ENCODE measurements around the gene ATXN2. TPM values are rescaled to one million over a fixed set of nuclear protein-coding genes. Genes with fewer than 3 reads are reported as not detected.

The ATXN2 gene
- total RNA-seq, 4 donors from 2014 or later, result 63.1 to 102 (median 63.8) TPM

DNA sequence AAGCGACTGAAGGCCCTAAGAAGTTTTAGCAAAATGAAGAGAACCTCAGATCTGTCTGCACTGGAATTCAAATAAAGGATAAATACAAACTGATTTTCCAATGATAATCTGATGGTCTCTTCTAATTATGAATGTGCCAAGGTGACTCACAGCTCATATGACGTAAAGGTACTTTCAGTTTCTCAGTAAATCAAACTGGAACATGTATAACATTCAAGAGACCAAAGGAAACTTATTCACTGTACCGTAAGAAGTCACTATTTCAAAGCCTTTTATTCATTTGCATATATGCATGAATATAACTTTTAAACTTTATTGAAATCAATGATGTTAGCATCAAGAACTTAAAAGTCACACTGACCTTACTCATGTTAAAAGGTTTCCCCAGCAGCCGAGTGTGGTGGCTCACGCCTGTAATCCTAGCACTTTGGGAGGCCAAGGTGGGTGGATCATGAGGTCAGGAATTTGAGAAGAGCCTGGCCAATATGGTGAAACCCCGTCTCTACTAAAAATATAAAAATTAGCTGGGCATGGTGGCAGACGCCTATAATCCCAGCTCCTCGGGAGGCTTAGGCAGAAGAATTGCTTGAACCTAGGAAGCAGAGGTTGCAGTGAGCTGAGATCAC lies 52.2 kb downstream of the ATXN2 start:
- 95% methylated on average over 8 of the region's 8 CpGs for whole genome bisulfite sequencing, 2 donors
- intact Hi-C loops (cut with DNase I), result no loop called here
- H3K36me3 ChIP-seq, result peaks cover 9 to 15% of the 10 kb centered on the region in 2 donors
- no peaks in the 10 kb centered on the region for H3K9me3 ChIP-seq
- H3K4me3 ChIP-seq (replicated peaks in 1 of 3), result no peak overlapping the region
- H3K27ac ChIP-seq, result no peak overlapping the region
- H3K4me1 ChIP-seq, result no peaks in the 10 kb centered on the region
- no peak for DNase-seq
- no peaks in the 10 kb centered on the region for H3K27me3 ChIP-seq
- TF ChIP-seq POLR2A (IDR thresholded peaks at IDR 0.05), result no peak
- TF ChIP-seq, protein P1, sequence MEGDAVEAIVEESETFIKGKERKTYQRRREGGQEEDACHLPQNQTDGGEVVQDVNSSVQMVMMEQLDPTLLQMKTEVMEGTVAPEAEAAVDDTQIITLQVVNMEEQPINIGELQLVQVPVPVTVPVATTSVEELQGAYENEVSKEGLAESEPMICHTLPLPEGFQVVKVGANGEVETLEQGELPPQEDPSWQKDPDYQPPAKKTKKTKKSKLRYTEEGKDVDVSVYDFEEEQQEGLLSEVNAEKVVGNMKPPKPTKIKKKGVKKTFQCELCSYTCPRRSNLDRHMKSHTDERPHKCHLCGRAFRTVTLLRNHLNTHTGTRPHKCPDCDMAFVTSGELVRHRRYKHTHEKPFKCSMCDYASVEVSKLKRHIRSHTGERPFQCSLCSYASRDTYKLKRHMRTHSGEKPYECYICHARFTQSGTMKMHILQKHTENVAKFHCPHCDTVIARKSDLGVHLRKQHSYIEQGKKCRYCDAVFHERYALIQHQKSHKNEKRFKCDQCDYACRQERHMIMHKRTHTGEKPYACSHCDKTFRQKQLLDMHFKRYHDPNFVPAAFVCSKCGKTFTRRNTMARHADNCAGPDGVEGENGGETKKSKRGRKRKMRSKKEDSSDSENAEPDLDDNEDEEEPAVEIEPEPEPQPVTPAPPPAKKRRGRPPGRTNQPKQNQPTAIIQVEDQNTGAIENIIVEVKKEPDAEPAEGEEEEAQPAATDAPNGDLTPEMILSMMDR (IDR thresholded peaks at IDR 0.05), result no peak

GRCh38 chr12:111546171-111546570 lies 52.9 kb downstream of the ATXN2 start:
- 91 to 94% methylated on average over 2 of the region's 2 CpGs for WGBS, 2 donors

GRCh38 chr12:111544032-111544431 lies 55.1 kb downstream of the ATXN2 start:
- TF ChIP-seq POLR2A (IDR thresholded peaks at IDR 0.05), result no peak
- TF ChIP-seq, protein P1 (IDR thresholded peaks at IDR 0.05), result no peak
- intact Hi-C loops (cut with DNase I), result no loop called here
- no peak overlapping the region for H3K27ac ChIP-seq
- WGBS, 2 donors, result 95 to 97% methylated on average over 1 of the region's 1 CpG
- peaks cover 9 to 12% of the 10 kb centered on the region in 2 donors for H3K36me3 ChIP-seq
- no peaks in the 10 kb centered on the region for H3K9me3 ChIP-seq
- no peaks in the 10 kb centered on the region for H3K4me1 ChIP-seq
- no peak overlapping the region for H3K4me3 ChIP-seq (replicated peaks in 1 of 3)
- DNase-seq, result no peak
- no peaks in the 10 kb centered on the region for H3K27me3 ChIP-seq

More at GRCh38 chr12:111546171-111546570, 52.9 kb downstream of the ATXN2 start:
- Histone ChIP-seq H3K4me3 (replicated peaks in 1 of 3) (no peak overlapping the region), H3K9me3 (no peaks in the 10 kb centered on the region), H3K27me3 (no peaks in the 10 kb centered on the region), H3K27ac (no peak overlapping the region), H3K36me3 (peaks cover 9 to 15% of the 10 kb centered on the region in 2 donors), H3K4me1 (no peaks in the 10 kb centered on the region)
- no peak for TF ChIP-seq POLR2A (IDR thresholded peaks at IDR 0.05)
- TF ChIP-seq, protein P1 (IDR thresholded peaks at IDR 0.05), result no peak
- no peak for DNase-seq
- intact Hi-C loops (cut with DNase I), result no loop called here

GRCh38 chr12:111532751-111533150 lies 66.4 kb downstream of the ATXN2 start:
- no peaks in the 10 kb centered on the region for H3K36me3 ChIP-seq
- H3K4me1 ChIP-seq, result no peaks in the 10 kb centered on the region
- H3K27ac ChIP-seq, result no peak overlapping the region
- no peak overlapping the region for H3K4me3 ChIP-seq (replicated peaks in 1 of 3)
- 90 to 95% methylated on average over 2 of the region's 2 CpGs for WGBS, 2 donors
- intact Hi-C loops (cut with DNase I), result no loop called here
- no peaks in the 10 kb centered on the region for H3K9me3 ChIP-seq
- no peaks in the 10 kb centered on the region for H3K27me3 ChIP-seq
- TF ChIP-seq, protein P1 (IDR thresholded peaks at IDR 0.05), result no peak
- TF ChIP-seq POLR2A (IDR thresholded peaks at IDR 0.05), result no peak
- no peak for DNase-seq

- no peak for TF ChIP-seq POLR2A (IDR thresholded peaks at IDR 0.05)
- TF ChIP-seq, protein P1 (IDR thresholded peaks at IDR 0.05), result peak; percentile 19 to 68 (median 46)
- Histone ChIP-seq H3K4me3 (replicated peaks in 1 of 3) (no peak overlapping the region), H3K4me1 (no peaks in the 10 kb centered on the region), H3K27ac (no peak overlapping the region), H3K9me3 (no peaks in the 10 kb centered on the region), H3K36me3 (peaks cover 0 to 3% of the 10 kb centered on the region in 2 donors), H3K27me3 (no peaks in the 10 kb centered on the region)
- intact Hi-C loops (cut with DNase I), result no loop called here
- WGBS, 2 donors, result 55 to 58% methylated on average over 8 of the region's 8 CpGs
- DNase-seq, result peak; percentile 29 to 39
These were observed 69.4 kb downstream of the ATXN2 start for GRCh38 chr12:111529424-111530368.

Data from thyroid gland (tissue), 4 donors.